Measurements from ENCODE around the gene GMPS.
"Not testable (repeated sequence)": the region's sequence is repeated elsewhere in the genome, so short reads cannot be mapped to it uniquely, and the experiment has no call there.

GMPS gene

DNA sequence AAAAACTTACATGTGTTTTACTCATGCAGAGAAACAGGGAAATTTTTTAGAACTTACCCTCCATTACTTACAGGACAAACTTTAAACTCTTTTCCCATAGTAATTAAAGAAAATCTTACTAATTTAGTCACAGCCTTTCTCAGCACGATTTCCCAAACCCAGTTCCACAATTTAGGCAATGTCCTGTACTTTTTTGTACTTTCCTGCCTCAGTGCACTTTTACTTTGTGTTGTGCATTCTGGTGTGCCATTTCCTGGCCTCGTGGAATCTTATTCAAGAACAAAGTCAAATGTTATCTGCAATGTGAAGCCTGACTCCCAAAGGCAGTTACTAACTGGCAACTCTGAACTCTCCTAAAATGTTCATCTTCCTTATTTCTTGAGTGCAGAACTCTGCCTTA, 18.1 kb upstream of the GMPS start:
- in situ Hi-C loops (cut with MboI; ENCODE audit: low pct_unique_long_range_greater_than_20kb, low sequenced_read_pairs, unreplicated experiment), result no loop called here
- no peak for TF ChIP-seq CTCF (IDR thresholded peaks at IDR 0.05; ENCODE audit: extremely low read depth, insufficient read depth, missing control alignments)
- no peak for DNase-seq (ENCODE audit: low spot score)

- peak; percentile 26 for DNase-seq (ENCODE audit: low spot score)
- in situ Hi-C loops (cut with MboI; ENCODE audit: low pct_unique_long_range_greater_than_20kb, low sequenced_read_pairs, unreplicated experiment), result no loop called here
Measured at GRCh38 chr3:155853214-155854140, 17.0 kb upstream of the GMPS start.

DNA sequence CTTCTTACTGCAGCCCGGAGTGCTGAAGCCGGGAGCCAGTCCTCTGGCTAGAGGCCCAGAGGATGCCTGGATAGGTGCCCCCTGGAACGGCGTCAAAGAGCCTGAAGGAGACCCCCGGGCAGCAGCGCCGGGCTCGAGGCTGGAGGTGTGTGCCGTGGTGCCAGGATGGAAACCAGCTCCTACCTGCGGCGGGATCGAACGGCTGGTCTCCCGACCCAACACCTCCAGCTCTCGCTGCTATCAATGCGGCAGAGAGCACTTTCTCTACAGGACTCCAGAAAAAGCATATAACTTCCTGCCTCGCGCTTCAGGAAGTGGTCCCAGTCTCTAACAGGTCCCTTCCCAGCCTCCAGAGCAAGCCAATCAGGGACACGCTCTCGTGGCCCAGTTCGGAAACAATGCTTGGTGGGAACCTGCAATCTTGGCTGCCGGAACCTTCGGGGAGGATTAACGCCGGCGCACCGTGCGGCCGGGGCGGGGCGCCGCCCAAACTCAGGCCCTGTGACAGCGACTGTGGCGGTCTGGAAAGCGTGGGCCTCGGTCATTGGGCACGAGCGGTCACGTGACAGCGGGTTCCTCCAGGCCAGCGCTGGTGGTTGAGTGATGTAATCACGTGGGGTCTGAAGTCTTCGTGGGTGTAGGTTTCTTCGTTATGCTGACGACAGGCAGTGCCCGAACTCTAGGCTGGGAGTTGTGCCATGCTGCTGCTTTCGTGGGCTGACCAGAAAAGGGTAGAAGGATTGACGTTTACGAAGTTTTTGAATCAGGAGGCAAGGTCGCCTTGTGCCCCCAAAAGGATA, 16.1 kb upstream of the GMPS start, which contains the start of gene SLC33A1:
Gene SLC33A1, minus strand, starts transcription at position 287 of the 800 bp plus-strand sequence. CDS start 430 bp downstream, outside the sequence.
- TF ChIP-seq CTCF (IDR thresholded peaks at IDR 0.05; ENCODE audit: extremely low read depth, insufficient read depth, missing control alignments), result no peak
- in situ Hi-C loops (cut with MboI; ENCODE audit: low pct_unique_long_range_greater_than_20kb, low sequenced_read_pairs, unreplicated experiment), result no loop called here
- peak; percentile 95 for DNase-seq (ENCODE audit: low spot score)

More at GRCh38 chr3:155853214-155854140, 17.0 kb upstream of the GMPS start:
- TF ChIP-seq CTCF (IDR thresholded peaks at IDR 0.05; ENCODE audit: extremely low read depth, insufficient read depth, missing control alignments), result no peak

DNA sequence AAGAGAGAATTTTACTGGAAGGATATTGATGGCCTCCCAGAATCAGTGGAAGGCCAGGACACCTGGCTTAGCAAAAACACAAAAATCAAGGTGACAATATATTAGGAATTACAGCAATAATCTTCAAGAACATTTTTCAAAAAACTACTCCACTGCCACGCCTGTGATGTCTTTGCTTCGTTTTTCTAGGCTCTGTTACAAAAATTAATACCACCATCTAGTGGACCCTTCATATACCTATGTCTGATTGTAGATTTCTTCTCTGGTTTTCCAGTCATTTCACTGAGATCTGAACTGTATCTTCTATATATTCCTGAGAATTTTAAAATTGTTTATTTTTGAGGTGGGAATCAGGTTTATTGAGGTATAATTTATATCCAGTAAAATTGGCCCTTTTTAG, 10.6 kb upstream of the GMPS start:
- TF ChIP-seq CTCF (IDR thresholded peaks at IDR 0.05; ENCODE audit: extremely low read depth, insufficient read depth, missing control alignments), result peak; percentile 35
- in situ Hi-C loops (cut with MboI; ENCODE audit: low pct_unique_long_range_greater_than_20kb, low sequenced_read_pairs, unreplicated experiment), result no loop called here
- DNase-seq (ENCODE audit: low spot score), result peak; percentile 39

GRCh38 chr3:155860424-155860823, 10.0 kb upstream of the GMPS start:
- in situ Hi-C loops (cut with MboI; ENCODE audit: low pct_unique_long_range_greater_than_20kb, low sequenced_read_pairs, unreplicated experiment); DNase-seq (ENCODE audit: low spot score): not testable (repeated sequence)

- TF ChIP-seq CTCF (IDR thresholded peaks at IDR 0.05; ENCODE audit: extremely low read depth, insufficient read depth, missing control alignments), result no peak
- DNase-seq (ENCODE audit: low spot score), result no peak
- in situ Hi-C loops (cut with MboI; ENCODE audit: low pct_unique_long_range_greater_than_20kb, low sequenced_read_pairs, unreplicated experiment), result no loop called here
Measured at GRCh38 chr3:155861476-155862183, 8.8 kb upstream of the GMPS start.

- DNase-seq (ENCODE audit: low spot score); in situ Hi-C loops (cut with MboI; ENCODE audit: low pct_unique_long_range_greater_than_20kb, low sequenced_read_pairs, unreplicated experiment): not testable (repeated sequence)
Measured at GRCh38 chr3:155862290-155862982, 8.0 kb upstream of the GMPS start.

Measured in GM13977 (cell line).